ENCODE data around the gene SEMA4D.

SEMA4D gene

DNA sequence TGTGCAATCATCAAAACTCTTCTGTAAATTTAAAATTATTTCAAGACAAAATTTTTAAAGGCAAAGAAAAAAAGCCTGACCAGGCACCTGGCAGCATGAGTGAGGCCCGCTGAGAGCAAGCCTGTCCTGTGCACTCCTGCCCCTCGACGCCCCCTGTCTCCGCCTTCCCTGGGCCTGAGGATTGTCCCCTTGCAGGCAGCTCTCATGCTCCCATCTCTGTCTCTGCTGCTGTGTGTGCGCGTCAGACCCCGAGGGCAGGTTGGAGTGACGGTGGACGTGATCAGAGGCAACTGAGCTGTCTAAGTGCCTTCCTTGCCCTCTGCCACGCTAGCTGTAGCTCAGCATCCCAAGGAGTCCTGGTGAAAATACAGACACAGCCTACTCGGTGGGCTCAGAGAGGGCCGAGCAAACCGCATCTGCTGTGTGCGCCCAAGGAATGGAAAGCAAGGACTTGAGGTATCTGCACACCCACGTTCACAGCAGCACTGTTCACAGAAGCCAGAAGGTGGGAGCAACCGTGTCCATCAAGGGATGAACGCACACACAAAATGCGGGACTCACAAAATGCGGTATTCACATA, 114.1 kb downstream of the SEMA4D start:
- peaks cover 14% of the 10 kb centered on the region; the same call in 1 of the 2 replicates for H3K36me3 ChIP-seq (ENCODE audit: insufficient read depth)
- H3K27me3 ChIP-seq (ENCODE audit: insufficient read depth, low read depth), result no peaks in the 10 kb centered on the region
- TF ChIP-seq CTCF (conservative IDR thresholded peaks at IDR 0.05; ENCODE audit: low read depth, low read length), result no peak
- H4K20me1 ChIP-seq (ENCODE audit: insufficient read depth), result no peaks in the 10 kb centered on the region
- no peaks in the 10 kb centered on the region for H3K79me2 ChIP-seq (ENCODE audit: insufficient read depth, low read depth)
- H3K4me2 ChIP-seq, result no peak overlapping the region
- H2AFZ ChIP-seq (ENCODE audit: low read depth), result no peak overlapping the region
- peaks cover 9% of the 10 kb centered on the region for H3K4me1 ChIP-seq (ENCODE audit: low read depth, poor library complexity, severe bottlenecking)
- H3K9ac ChIP-seq, result no peak overlapping the region
- H3K27ac ChIP-seq, result no peak overlapping the region
- no peak overlapping the region for H3K4me3 ChIP-seq (IDR thresholded peaks at IDR 0.05; ENCODE audit: insufficient read depth, low read depth, low read length)

- no peak for TF ChIP-seq CTCF (conservative IDR thresholded peaks at IDR 0.05; ENCODE audit: low read depth, low read length)
- Histone ChIP-seq H3K4me2 (no peak overlapping the region), H3K4me3 (IDR thresholded peaks at IDR 0.05; ENCODE audit: insufficient read depth, low read depth, low read length) (no peak overlapping the region), H3K36me3 (ENCODE audit: insufficient read depth) (peaks cover 14% of the 10 kb centered on the region; the same call in 1 of the 2 replicates), H3K4me1 (ENCODE audit: low read depth, poor library complexity, severe bottlenecking) (peaks cover 3% of the 10 kb centered on the region), H3K9ac (no peak overlapping the region), H3K27me3 (ENCODE audit: insufficient read depth, low read depth) (no peaks in the 10 kb centered on the region), H4K20me1 (ENCODE audit: insufficient read depth) (no peaks in the 10 kb centered on the region), H3K79me2 (ENCODE audit: insufficient read depth, low read depth) (no peaks in the 10 kb centered on the region), H2AFZ (ENCODE audit: low read depth) (no peak overlapping the region), H3K27ac (no peak overlapping the region)
Measured at GRCh38 chr9:89383030-89383720, 114.7 kb downstream of the SEMA4D start.

GRCh38 chr9:89382026-89382986, 115.6 kb downstream of the SEMA4D start:
- peaks cover 13% of the 10 kb centered on the region; the same call in 1 of the 2 replicates for H3K36me3 ChIP-seq (ENCODE audit: insufficient read depth)
- no peaks in the 10 kb centered on the region for H3K27me3 ChIP-seq (ENCODE audit: insufficient read depth, low read depth)
- TF ChIP-seq CTCF (conservative IDR thresholded peaks at IDR 0.05; ENCODE audit: low read depth, low read length), result no peak
- H3K9ac ChIP-seq, result no peak overlapping the region
- no peaks in the 10 kb centered on the region for H3K4me1 ChIP-seq (ENCODE audit: low read depth, poor library complexity, severe bottlenecking)
- H2AFZ ChIP-seq (ENCODE audit: low read depth), result no peak overlapping the region
- H3K79me2 ChIP-seq (ENCODE audit: insufficient read depth, low read depth), result no peaks in the 10 kb centered on the region
- no peak overlapping the region for H3K4me2 ChIP-seq
- H3K4me3 ChIP-seq (IDR thresholded peaks at IDR 0.05; ENCODE audit: insufficient read depth, low read depth, low read length), result no peak overlapping the region
- no peaks in the 10 kb centered on the region for H4K20me1 ChIP-seq (ENCODE audit: insufficient read depth)
- no peak overlapping the region for H3K27ac ChIP-seq

DNA sequence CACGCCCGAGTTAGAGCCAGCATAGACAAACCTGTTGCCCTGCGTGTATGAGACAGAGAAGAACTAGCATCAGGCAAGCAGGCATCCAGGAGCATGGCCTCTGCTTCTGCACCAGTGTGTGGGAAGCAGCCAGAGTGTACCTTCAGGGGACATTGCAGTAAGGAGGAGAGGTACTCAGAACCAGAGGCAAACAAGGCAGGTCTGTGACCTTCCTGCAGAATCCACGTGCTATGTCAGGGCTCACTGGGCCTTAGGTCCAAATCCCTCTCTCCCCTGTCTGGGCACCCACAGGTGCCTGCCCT, 116.7 kb downstream of the SEMA4D start:
- no peaks in the 10 kb centered on the region for H4K20me1 ChIP-seq (ENCODE audit: insufficient read depth)
- H3K4me1 ChIP-seq (ENCODE audit: low read depth, poor library complexity, severe bottlenecking), result peaks cover 2% of the 10 kb centered on the region
- no peak overlapping the region for H3K9ac ChIP-seq
- TF ChIP-seq CTCF (conservative IDR thresholded peaks at IDR 0.05; ENCODE audit: low read depth, low read length), result no peak
- no peak overlapping the region for H3K27ac ChIP-seq
- no peak overlapping the region for H3K4me3 ChIP-seq (IDR thresholded peaks at IDR 0.05; ENCODE audit: insufficient read depth, low read depth, low read length)
- H3K36me3 ChIP-seq (ENCODE audit: insufficient read depth), result peaks cover 8% of the 10 kb centered on the region; the same call in 1 of the 2 replicates
- H3K4me2 ChIP-seq, result no peak overlapping the region
- no peaks in the 10 kb centered on the region; the same call in 1 of the 2 replicates for H3K79me2 ChIP-seq (ENCODE audit: insufficient read depth, low read depth)
- H2AFZ ChIP-seq (ENCODE audit: low read depth), result no peak overlapping the region
- H3K27me3 ChIP-seq (ENCODE audit: insufficient read depth, low read depth), result no peaks in the 10 kb centered on the region

Measured in KMS-11 (cell line).